ENCODE measurements around the gene SLC25A43.
"Not testable (repeated sequence)": the region's sequence is repeated elsewhere in the genome, so short reads cannot be mapped to it uniquely, and the experiment has no call there.

GRCh38 chrX:119371861-119372260, 27.3 kb upstream of the SLC25A43 start:
- not testable (repeated sequence) for TF ChIP-seq EZH2 (IDR thresholded peaks at IDR 0.05; ENCODE audit: borderline replicate concordance); CTCF (IDR thresholded peaks at IDR 0.05; ENCODE audit: poor library complexity)
